Measurements from ENCODE around the gene CCDC102A. TPM values are rescaled to one million over a fixed set of nuclear protein-coding genes. Genes with fewer than 3 reads are reported as not detected.

Gene CCDC102A
- total RNA-seq, 2 donors from 2014 or later = 5.3 to 8.9 TPM

DNA sequence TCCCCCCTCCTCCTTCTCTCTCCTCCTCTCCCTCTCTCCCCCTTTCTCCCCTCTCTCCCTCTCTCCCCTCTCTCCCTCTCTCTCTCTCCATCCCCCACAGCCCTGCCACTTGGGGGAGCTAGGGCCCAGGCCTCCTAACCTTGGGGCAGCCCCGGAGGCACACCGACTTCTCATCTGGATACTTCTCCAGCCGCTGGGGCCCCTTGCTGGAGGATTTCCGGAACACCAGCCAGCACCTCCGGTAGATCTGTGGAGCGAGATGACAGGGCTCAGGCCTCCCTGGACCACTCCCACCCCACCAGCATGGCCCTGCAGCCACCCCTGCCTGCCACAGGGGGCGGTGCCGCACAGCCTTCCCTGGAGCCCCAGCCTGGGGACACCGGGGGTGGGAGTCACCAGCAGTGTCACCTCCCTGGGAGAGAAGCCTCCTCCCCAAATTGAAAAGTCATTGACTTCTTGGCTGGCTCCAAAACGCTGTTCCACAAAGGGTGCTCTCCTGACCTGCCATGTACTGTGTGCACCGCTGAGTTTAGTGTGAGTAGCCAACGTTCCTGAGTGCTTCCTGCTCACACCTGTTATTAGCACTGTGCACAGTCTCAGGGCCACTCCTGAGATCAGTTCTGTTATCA is 60.5 kb downstream of the CCDC102A start:
- intact Hi-C loops (cut with DNase I) = no loop called here
- DNase-seq (peak; percentile 58), ATAC-seq (peak in 1 of 2 donors; percentile 39)

DNA sequence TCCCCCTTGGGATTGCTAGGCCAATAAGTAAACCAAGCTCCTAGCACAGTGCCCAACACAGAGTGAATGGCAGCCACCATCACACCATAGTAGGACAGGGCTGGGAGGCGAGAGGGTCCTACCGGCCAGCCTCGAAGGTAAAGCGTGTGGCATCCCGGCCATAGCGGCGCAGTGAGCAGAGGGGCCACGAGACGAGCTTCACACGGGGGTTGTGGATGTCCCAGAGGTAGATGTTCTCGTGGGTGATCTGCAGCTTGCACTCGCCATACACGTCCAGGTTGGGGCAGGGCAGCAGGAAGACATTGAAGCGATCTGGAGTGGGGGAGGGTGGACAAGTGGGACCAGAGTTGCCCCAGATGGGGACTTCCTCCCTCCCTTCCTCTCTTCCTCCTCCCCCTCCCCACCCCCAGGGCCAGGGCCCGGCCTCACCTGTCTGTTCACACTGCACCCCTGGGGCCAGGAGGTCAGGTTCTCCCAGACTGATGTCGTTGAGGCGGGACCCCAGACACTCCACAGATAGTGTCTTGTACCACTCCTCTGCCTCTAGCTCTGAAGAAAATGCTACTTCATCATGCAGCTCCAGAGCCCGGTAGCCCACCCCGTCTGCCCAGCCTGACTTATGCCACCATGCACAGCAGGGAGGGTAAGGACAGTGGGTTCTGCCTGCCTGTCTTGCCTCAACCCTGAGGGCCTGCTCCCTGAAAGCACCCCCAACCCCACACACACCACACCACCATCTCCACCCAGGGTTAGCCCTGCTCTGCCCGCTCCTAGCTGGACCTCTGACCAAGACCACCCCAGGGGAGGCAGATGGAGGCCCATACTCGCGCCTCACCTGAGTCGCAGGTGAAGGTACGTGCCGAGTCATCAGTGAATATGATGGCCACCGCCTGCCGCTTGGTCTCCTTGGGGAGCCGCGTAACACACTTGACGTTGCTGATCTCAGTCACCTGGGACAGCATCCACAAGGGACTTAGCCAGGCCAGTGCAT is 61.4 kb downstream of the CCDC102A start:
- intact Hi-C loops (cut with DNase I) = no loop called here

DNA sequence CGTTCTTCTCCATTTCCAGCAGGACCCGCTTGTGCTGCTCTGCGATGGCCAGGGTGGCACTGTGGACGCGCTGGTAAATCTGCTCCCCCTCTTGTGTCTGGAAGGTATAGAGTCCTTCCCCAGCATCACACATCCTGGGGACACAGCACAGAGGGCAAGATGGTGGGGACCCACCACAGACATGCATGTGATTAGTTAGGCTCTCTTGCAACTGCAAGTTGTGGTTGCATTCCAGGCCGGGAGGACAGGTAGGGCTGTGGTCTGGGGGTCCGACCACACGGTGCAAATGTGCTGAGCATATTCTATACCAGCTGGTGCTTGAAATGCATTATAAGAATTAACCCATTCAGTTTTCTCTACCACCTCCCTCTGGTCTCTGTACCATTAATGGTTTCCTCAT is 62.5 kb downstream of the CCDC102A start:
- ATAC-seq (no peak), DNase-seq (no peak)
- intact Hi-C loops (cut with DNase I) = no loop called here

More for the DNA sequence above, 61.4 kb downstream of the CCDC102A start:
- no peak for ATAC-seq
- DNase-seq = no peak

DNA sequence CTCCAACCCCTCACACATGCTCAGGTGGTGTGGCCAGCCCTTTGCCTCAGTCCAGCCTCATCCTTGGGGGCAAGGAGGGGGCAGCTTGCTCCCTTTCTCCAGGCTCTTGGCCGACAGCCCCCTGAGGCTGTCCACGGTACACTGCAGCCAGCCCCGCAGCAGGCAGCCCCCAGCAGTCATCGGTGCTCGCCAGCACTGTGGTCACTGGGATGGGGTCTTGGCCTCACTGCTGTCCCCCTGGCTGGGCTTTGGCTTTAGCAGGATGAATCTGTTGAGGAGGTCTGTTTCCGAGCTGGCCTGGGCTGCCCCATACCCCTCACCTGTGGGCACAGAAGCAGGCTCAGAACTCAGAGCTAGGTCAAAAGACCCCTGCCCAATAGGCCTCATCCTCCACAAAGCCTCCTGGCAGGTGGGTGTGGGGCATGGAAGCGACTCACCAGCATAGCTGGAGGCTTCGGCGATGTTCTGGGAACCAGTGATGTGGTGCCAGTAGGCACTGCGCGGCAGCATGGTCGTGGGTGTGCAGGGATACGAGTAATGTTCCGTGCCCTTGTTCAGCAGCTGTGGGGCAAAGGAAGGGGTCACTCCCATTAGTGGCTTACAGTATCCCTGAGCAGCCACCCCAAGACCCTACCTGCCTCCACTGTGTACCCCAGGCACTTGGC is 63.1 kb downstream of the CCDC102A start:
- no peak for ATAC-seq
- no peak for DNase-seq
- intact Hi-C loops (cut with DNase I) = no loop called here

DNA sequence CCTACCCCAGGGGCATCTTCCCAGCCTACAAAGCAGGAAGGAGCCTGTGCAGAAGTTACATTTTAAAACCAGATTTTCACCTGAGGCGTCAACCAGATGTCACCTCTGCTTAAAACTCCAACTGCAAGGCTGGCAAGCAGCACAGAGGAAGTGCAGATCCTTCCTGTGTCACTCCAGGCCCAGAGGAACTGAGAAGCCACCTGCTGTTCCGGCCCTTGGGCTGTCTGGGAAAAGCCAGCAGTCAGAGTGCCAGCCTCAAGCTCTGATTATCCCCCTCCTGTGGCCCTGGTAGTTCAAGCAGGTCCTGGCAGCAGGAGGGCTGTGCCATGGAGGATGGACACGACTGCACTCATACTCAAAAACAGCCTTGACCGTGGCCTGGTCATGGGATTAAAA is 63.7 kb downstream of the CCDC102A start:
- intact Hi-C loops (cut with DNase I) = no loop called here
- no peak for ATAC-seq
- no peak for DNase-seq

DNA sequence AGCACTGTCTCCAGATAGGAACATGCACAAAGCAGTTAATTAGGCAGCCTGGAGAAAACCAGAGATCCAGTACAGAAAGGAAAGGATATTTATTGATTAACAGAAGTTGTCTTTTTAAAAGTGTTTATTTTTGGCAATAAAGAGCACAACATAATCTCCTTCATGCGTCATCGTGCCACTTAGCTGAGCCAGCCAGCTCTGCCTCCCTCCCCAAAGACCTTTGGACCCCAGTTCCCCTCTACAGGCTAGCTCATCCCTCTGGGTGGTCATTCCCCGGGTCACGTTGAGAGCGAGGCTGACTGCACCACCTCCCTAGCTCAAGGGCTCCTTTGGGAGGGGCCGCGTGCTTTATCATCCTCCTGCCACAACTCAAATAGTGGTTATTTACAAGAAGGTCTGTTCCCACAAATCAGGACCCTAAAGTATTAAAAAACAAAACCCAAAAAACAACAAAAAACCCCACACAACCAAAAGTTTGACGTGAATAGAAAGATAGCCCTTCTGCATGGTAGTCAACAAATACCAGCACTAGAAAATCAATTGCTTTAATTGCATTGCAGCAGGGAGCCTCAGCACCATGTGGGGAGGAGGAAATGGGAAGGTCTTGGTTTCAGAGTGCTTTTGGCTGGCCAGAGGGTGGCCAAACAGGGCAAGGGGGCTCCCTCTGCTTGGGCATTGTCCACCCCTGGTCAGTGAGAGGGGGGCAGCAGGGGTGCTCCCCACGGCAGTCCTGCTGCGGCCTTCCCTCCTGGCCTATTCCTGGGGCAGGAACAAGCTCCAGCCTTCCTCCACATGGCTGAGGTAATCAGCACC is 64.3 kb downstream of the CCDC102A start:
- no peak for ATAC-seq
- no peak for DNase-seq
- intact Hi-C loops (cut with DNase I) = no loop called here

DNA sequence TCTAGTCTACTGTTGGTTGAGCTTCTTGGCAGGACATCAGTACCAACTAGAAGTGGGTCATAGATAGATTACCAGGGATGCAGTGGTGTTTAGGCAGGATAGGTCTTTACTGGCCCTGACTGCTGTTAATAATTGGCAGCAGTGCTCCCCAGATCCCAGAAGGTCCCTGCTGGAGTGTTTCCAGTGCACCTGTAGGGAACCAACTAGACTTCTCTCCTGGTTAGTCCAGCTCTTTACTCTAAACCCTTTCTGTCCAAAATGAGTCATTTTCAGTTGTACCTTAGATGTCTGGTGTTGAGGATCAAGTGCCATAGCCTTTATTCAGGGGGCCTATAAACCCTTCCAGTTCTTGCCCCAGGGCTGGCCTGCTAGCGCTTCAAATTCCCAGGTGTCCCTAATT is 65.2 kb downstream of the CCDC102A start:
- no peak for DNase-seq
- intact Hi-C loops (cut with DNase I) = no loop called here

DNA sequence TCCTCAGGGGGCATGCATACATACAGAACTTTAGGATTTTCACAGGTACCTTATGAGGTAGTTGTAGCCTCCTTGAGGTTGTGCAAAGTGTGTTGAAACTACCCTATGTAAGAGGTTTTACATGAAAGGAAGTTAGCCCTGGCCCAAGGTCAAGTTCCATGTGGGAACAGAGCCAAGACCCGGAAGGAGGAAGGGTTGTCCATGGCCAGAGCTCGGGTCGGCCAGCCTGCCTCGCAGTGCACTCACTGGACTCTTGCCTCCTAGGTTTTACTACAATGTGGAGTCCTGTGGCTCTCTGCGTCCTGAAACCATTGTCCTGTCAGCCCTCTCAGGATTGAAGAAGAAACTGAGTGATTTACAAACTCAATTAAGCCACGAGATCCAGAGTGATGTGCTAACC is 65.7 kb downstream of the CCDC102A start:
- ATAC-seq (peak; percentile 55 to 74), DNase-seq (peak; percentile 74)
- intact Hi-C loops (cut with DNase I) = no loop called here

More for the DNA sequence above, 65.2 kb downstream of the CCDC102A start:
- ATAC-seq = no peak

DNA sequence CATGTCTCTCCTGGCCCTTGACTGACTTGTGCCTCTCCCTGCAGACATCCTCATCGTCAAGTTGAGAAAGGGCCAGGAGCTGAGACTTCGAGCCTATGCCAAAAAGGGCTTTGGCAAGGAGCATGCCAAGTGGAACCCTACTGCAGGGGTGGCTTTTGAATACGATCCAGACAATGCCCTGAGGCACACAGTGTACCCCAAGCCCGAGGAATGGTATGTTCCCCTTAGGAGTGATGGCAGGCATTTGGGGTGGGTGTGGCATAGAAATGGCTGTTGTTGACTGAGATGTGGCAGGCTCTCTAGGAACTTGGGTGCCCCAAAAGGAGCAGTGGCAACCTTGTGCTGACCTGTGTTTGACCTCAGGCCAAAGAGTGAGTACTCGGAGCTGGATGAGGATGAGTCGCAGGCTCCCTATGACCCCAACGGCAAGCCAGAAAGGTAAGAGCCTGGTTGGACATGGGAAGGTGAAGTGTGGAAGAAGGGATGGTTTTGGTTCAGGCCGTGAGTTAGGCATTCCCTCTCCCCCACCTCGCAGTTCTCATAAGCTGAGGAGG is 66.4 kb downstream of the CCDC102A start:
- intact Hi-C loops (cut with DNase I) = loop anchor here in 1 of 2 donors (5.0 kb wide), 1 partner anchor 52 kb away; no protein-coding TSS in a partner anchor
- ATAC-seq (peak in 1 of 2 donors; percentile 7), DNase-seq (no peak)

DNA sequence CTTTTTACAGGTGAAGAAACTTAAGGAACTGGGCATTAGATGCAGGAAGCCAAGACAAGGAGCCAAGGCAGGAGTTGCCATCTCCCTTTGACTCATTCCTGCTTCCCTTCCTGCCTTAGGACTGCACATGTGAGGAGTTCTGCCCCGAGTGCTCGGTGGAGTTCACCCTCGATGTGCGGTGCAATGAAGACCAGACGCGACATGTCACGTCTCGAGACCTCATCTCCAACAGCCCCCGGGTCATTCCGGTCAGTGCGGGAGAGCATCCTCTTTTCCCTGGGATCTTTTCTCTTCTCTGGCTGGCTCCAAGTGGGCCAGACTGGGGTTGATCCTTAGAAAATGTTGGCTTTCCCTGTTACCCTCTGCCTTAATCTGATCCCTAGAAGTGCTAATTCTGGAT is 67.3 kb downstream of the CCDC102A start:
- intact Hi-C loops (cut with DNase I) = loop anchor here in 1 of 2 donors (5.0 kb wide), 1 partner anchor 53 kb away; no protein-coding TSS in a partner anchor
- DNase-seq = no peak
- no peak for ATAC-seq

DNA sequence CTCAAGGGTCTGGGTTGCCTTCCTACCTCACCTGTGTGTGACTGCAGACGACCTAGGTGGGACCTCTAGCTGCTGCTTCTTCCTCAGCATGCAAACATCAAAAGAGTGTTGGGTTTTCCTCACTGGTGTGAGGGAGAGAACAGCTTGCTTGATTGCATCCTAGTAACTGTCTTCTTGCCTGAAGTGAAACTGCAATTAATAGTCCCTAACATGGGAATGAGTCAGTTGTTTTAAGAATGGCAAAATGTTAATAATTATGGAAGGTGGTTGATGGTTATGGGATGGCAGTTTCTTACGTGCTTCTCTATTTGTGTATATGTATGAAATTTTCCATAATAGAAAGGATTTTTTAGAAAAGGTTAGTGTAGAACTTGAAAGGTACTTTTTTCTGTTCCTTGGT is 68.0 kb downstream of the CCDC102A start:
- intact Hi-C loops (cut with DNase I) = loop anchor here in 1 of 2 donors (5.0 kb wide), 1 partner anchor 54 kb away; no protein-coding TSS in a partner anchor
- no peak for DNase-seq
- ATAC-seq = no peak

DNA sequence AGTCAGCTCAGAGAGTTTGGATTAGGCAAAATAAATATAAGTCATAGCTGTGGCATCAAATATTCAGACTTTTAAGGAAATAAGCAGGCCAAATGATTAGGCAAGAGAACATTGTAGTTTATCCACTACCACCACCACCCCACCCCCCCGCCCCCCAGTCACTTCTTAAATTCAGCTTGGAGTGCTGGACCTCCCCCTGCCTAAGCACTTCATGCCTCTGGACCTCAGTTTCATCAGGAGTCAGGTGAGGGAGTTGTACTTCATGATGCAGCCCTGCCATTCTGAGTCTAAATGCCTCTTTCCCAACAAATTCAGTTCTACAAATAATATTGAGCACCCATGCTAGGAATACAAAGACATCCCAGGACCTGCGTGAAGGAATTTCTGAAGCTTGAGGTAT is 71.8 kb downstream of the CCDC102A start:
- intact Hi-C loops (cut with DNase I) = no loop called here
- no peak for DNase-seq
- ATAC-seq = no peak

DNA sequence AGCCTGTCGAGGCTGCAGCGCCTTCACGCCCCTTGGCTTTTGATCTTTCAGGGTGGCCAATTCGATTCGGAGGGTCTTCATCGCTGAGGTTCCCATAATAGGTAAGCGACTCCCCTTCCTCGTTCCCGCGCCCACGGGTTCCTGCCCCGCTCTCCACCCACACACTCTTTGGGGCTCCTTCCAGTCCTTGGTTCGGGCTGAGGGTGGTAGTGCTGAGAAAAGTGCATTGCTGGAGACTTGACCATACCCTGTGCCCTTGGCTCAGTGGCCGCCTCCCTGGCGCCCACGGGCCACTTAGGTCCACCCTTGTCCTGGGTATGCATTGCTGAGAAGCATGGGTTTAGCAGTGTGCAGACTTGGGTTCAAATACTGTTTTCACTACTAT is 73.4 kb downstream of the CCDC102A start:
- ATAC-seq (peak; percentile 43 to 52), DNase-seq (no peak)
- intact Hi-C loops (cut with DNase I) = no loop called here

DNA sequence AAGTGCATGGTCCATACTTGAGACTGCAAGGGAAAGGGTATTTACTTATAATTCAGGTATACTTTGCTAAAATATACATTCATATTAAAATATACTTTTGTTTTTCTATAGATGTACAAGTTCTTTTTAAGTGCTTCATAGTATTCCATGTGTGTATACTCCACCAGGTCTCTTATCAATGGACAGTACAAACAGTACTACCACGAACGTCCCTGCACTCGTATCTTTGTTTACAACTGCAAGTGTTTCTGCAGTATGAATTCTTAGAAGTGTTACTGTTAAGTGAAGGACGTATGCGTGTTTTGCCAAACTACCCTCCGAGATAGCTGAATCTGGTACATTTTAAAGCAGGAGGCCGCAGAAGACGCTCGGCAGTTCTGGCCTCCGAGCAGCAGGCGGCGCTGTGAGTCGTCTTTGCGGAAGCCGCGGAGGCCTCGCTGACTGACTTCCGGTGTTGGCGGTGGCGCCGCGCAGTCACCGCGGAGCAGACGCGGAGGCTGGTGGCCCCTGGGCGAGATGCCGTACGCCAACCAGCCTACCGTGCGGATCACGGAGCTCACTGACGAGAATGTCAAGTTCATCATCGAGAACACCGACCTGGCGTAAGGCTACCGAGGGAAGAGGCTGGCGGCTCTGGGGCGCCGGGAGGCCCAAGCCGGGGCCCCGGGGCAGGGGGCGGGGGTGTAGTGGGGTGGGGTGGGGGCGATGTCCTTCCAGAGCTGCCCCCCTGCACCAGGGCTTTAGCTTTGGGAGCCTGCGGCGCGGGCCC is 74.0 kb downstream of the CCDC102A start, which contains the start of gene POLR2C:
Gene POLR2C (plus strand): TSS at position 471 of the 769 bp plus-strand sequence. CDS start 46 bp downstream, at position 517.
- peak; percentile 93 to 96 for ATAC-seq
- intact Hi-C loops (cut with DNase I) = no loop called here
- DNase-seq = peak; percentile 91

Data from left cardiac atrium (tissue), 4 donors.